Left renal pelvis (tissue), 4 donors: ENCODE data around the gene MAN1B1. TPM values are rescaled to one million over a fixed set of nuclear protein-coding genes. Genes with fewer than 3 reads are reported as not detected.

Source experiments
- DNase-seq, 4 donors: peaks; one replicate each; pipeline ENCODE4 v3.0.0-alpha.2; 2013; ENCODE audit warnings: low read depth in 4 of 4, low spot score in 3 of 4
- polyA plus RNA-seq, 4 donors: library from polyadenylated mRNA; unstranded; fragments of 120-200 nt; gene quantifications; one replicate each; pipeline ENCODE4 v1.2.1, GENCODE V29; 2013; ENCODE audit not compliant: insufficient read length in 4 of 4

Gene MAN1B1
- polyA plus RNA-seq, 4 donors: 48.7 to 73.8 (median 52.6) TPM

GRCh38 chr9:137067860-137068538 is 18.8 kb upstream of the MAN1B1 start:
- DNase-seq: no peak

- no peak for DNase-seq
Observed at GRCh38 chr9:137068539-137069507, 18.0 kb upstream of the MAN1B1 start.

GRCh38 chr9:137069508-137070091 is 17.2 kb upstream of the MAN1B1 start:
- no peak for DNase-seq

- DNase-seq: peak in 3 of 4 donors; percentile 72 to 79 (median 74)
Observed at GRCh38 chr9:137070201-137070905, 16.4 kb upstream of the MAN1B1 start, which contains the start of gene SAPCD2. Gene SAPCD2, minus strand, starts transcription at chr9:137070557. Its CDS starts 97 bp downstream, at chr9:137070460.

- no peak for DNase-seq
Observed at GRCh38 chr9:137070906-137071275, 15.9 kb upstream of the MAN1B1 start.

GRCh38 chr9:137071282-137071681 is 15.5 kb upstream of the MAN1B1 start:
- no peak for DNase-seq

- no peak for DNase-seq
Observed at GRCh38 chr9:137073992-137074399, 12.8 kb upstream of the MAN1B1 start.

GRCh38 chr9:137074657-137075274 is 12.0 kb upstream of the MAN1B1 start:
- no peak for DNase-seq

GRCh38 chr9:137075275-137075775 is 11.5 kb upstream of the MAN1B1 start:
- no peak for DNase-seq

GRCh38 chr9:137076636-137077009 is 10.2 kb upstream of the MAN1B1 start:
- DNase-seq: no peak

GRCh38 chr9:137077010-137077747 is 9.6 kb upstream of the MAN1B1 start, which contains the start of gene UAP1L1:
Gene UAP1L1, plus strand, starts transcription at chr9:137077517. Its CDS starts 16 bp downstream, at chr9:137077533.
- no peak for DNase-seq

GRCh38 chr9:137077758-137078693 is 8.8 kb upstream of the MAN1B1 start:
- DNase-seq: no peak

GRCh38 chr9:137078701-137079400 is 7.9 kb upstream of the MAN1B1 start:
- DNase-seq: no peak

GRCh38 chr9:137079401-137079787 is 7.4 kb upstream of the MAN1B1 start:
- DNase-seq: no peak

- DNase-seq: no peak
Observed at GRCh38 chr9:137080260-137081122, 6.3 kb upstream of the MAN1B1 start.

GRCh38 chr9:137082222-137082924 is 4.4 kb upstream of the MAN1B1 start:
- no peak for DNase-seq
